ENCODE results near the gene LANCL3.

LANCL3 gene

DNA sequence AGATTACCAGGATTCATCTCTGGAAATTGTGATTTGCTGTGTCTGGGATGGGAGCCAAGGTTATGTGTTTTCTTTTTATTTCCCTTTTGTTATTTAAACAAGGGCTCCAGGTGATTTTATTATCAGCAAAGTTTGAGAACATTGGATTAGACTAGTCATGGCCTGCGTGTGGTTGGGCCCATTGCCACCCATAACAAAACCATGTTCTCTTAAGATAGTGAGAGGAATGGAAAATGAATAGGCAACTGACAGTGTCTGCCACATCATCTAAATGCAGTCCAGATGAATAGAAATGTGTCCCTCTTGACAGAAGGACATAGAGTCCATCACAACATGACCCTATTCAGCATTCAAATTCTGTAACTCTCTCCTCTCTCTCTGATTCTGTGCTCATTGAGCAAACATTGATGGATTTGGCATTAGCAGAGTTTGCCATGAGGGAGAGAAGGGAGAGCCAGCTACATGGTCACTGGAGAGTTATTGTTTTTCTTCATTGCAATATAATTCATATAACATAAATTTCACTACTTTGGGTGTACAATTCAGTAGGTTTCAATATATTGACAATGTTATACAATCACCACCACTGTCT lies 125.8 kb downstream of the LANCL3 start:
- TF ChIP-seq, protein P1, sequence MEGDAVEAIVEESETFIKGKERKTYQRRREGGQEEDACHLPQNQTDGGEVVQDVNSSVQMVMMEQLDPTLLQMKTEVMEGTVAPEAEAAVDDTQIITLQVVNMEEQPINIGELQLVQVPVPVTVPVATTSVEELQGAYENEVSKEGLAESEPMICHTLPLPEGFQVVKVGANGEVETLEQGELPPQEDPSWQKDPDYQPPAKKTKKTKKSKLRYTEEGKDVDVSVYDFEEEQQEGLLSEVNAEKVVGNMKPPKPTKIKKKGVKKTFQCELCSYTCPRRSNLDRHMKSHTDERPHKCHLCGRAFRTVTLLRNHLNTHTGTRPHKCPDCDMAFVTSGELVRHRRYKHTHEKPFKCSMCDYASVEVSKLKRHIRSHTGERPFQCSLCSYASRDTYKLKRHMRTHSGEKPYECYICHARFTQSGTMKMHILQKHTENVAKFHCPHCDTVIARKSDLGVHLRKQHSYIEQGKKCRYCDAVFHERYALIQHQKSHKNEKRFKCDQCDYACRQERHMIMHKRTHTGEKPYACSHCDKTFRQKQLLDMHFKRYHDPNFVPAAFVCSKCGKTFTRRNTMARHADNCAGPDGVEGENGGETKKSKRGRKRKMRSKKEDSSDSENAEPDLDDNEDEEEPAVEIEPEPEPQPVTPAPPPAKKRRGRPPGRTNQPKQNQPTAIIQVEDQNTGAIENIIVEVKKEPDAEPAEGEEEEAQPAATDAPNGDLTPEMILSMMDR (conservative IDR thresholded peaks at IDR 0.05; ENCODE audit: low read length), result no peak
- H3K4me3 ChIP-seq (ENCODE audit: low read length), result no peak overlapping the region
- DNase-seq (ENCODE audit: low read depth), result no peak

DNA sequence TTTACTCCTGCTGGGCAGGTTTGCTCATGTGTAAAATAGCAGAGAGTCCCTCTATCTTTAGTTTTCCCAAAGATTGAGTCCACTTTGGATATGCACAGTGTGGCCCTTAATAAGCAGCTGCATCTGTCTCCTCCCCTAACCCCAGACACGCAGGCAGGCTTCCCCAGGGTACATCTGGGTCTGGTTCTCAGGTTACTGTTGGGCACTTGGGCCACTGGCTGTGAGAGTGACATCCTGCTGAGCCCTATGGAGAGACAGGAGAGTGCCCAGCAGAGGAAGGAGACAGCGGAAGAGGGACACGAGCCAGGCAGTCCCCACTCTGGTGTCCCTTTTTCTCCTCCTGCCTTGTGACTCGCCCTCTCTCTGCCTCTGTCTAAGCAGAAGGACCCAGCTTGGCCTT lies 130.1 kb downstream of the LANCL3 start:
- DNase-seq (ENCODE audit: low read depth), result no peak
- H3K4me3 ChIP-seq (ENCODE audit: low read length), result no peak overlapping the region
- TF ChIP-seq, protein P1 (conservative IDR thresholded peaks at IDR 0.05; ENCODE audit: low read length), result no peak

DNA sequence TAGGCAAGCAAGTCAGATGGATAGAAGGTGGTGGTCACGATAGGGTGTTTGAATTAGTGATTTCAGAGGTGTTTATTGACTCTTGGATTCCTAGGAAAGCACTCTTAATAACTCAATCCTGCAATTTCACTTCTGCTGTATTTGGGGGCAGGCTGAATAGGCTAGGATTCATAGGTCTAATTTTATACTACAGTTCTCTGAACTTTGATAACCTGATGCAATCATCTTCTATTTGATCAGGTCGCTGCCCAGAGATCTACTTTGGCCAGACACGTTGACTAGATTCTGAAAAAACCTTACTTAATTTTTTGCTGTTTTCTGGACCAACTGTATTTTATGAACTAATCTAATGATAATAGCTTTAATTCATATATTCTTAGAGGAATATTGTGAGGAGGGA lies 140.5 kb downstream of the LANCL3 start:
- TF ChIP-seq, protein P1 (conservative IDR thresholded peaks at IDR 0.05; ENCODE audit: low read length), result no peak

DNA sequence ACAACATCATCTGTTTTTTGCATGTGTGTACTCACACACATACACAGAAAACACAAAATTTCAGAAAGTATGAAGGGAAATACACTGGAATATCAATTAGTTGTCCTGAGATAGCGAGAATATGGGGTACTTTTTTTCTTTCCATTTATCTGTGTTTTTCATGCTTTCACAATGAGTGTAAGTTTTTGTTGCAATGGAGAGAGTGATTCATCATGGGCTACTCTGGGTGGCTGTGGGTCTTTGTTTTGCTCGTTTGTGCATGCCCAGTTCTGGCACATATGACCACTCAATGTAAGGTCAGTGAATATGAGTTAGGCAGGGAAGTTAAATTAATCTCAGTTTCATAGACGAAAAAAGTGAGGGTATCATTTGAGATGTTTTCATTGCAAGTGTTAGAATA lies 141.0 kb downstream of the LANCL3 start:
- TF ChIP-seq, protein P1 (conservative IDR thresholded peaks at IDR 0.05; ENCODE audit: low read length), result no peak
- no peak overlapping the region for H3K4me3 ChIP-seq (ENCODE audit: low read length)
- DNase-seq (ENCODE audit: low read depth), result no peak

More for the DNA sequence above, 140.5 kb downstream of the LANCL3 start:
- no peak overlapping the region for H3K4me3 ChIP-seq (ENCODE audit: low read length)
- DNase-seq (ENCODE audit: low read depth), result no peak

DNA sequence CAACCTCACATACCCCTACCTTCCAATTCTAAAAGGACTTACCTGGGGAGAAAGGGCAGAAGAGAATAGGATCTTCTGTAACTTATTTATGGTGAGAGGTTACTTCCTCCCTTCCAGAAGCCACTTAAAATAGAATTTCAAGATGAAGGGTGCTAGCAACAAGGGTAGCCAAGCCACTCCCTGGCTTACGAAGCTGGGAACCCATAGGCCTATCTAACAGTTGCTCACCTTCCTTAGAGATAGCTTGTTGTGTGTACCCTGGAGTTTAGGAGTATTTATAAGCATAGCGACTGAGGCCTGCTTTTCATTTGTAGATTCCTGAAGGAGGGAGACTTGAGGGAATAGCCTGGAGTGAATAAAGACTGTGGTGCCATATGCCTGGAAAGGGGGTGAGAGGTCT lies 143.0 kb downstream of the LANCL3 start:
- DNase-seq (ENCODE audit: low read depth), result no peak
- no peak overlapping the region for H3K4me3 ChIP-seq (ENCODE audit: low read length)
- TF ChIP-seq, protein P1 (conservative IDR thresholded peaks at IDR 0.05; ENCODE audit: low read length), result no peak

DNA sequence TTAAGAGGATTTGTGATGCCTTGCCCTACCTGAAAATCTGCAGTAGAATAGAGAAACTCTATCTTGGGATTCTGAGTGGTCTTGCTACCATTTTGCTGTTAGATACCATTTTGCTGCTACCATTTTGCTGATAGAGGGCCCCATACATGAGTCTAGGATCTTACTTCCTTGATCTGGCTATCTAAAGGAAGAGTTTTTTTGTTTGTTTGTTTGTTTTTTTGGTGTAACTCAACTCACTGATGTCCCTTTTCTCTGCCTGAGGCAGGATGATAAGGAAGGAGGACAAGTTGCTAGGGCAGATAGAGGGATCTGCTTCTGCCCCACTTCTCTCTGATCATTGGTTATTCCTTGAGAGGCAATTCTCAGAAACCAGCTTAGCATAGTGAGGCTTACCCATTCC lies 145.1 kb downstream of the LANCL3 start:
- TF ChIP-seq, protein P1 (conservative IDR thresholded peaks at IDR 0.05; ENCODE audit: low read length), result no peak
- H3K4me3 ChIP-seq (ENCODE audit: low read length), result no peak overlapping the region
- DNase-seq (ENCODE audit: low read depth), result no peak

DNA sequence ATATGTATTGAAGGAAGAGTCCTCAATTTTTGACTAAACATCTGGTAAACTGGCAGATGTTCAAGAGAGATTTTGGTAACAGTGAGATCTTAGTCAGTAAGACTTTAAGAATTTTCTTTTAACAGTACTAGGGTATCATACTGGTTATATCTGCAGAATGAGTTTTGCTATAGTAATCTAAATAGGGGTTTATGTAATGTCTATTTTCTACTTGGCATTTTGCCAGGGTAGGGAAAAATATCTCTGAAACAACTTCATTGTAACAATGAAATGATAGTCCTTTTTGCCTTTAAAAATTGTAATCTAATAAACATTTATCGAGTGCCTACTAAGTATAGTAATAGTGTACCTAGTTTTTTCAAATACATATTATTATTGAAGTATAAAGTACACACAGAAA lies 146.2 kb downstream of the LANCL3 start:
- H3K4me3 ChIP-seq (ENCODE audit: low read length), result no peak overlapping the region
- no peak for DNase-seq (ENCODE audit: low read depth)
- TF ChIP-seq, protein P1 (conservative IDR thresholded peaks at IDR 0.05; ENCODE audit: low read length), result no peak

Data from AG10803 (cell line).